Heart left ventricle (tissue), 16 donors: ENCODE measurements around the gene PHC3. TPM values are rescaled to one million over a fixed set of nuclear protein-coding genes. Genes with fewer than 3 reads are reported as not detected.
"Not testable (repeated sequence)": the region's sequence is repeated elsewhere in the genome, so short reads cannot be mapped to it uniquely, and the experiment has no call there.

ENCODE experiments used
- ATAC-seq, 4 donors: fragments of 200-7000 bp; cut with Tn5 transposase; one replicate each; pipeline ENCODE4 v1.9.1; 2020 to 2022; ENCODE audit warnings: moderate library complexity in 4 of 4, mild to moderate bottlenecking in 3 of 4, moderate number of reproducible peaks in 1 of 4
- DNase-seq, 5 donors: peaks; one replicate each; pipeline ENCODE4 v3.0.0-alpha.2; 2020
- H3K27ac ChIP-seq, 12 donors: fragments of 200-600 bp; sonication (generic) in 4 of 12; one replicate each; pipeline versions ENCODE4 v1.5.0 to v1.8.0; 2016 to 2022; ENCODE audit warnings: mild to moderate bottlenecking in 2 of 12
- H3K27me3 ChIP-seq, 9 donors: fragments of 200-600 bp; sonication (generic) in 2 of 9; one replicate each; pipeline versions ENCODE4 v1.5.1 to v1.8.0; 2016 to 2022; ENCODE audit warnings: mild to moderate bottlenecking in 3 of 9
- H3K36me3 ChIP-seq, 9 donors: fragments of 200-600 bp; sonication (generic) in 2 of 9; one replicate each; pipeline versions ENCODE4 v1.5.0 to v1.8.0; 2018 to 2022; ENCODE audit warnings: mild to moderate bottlenecking in 2 of 9
- H3K4me1 ChIP-seq, 12 donors: fragments of 200-600 bp; sonication (generic) in 4 of 12; one replicate each; pipeline versions ENCODE4 v1.5.0 to v1.8.0; 2016 to 2022; ENCODE audit warnings: mild to moderate bottlenecking in 3 of 12
- H3K4me3 ChIP-seq, 12 donors: fragments of 200-600 bp; sonication (generic) in 4 of 12; one replicate each; pipeline versions ENCODE4 v1.5.0 to v1.8.0; 2017 to 2022; ENCODE audit warnings: mild to moderate bottlenecking in 9 of 12, moderate library complexity in 4 of 12
- H3K9me3 ChIP-seq, 12 donors: fragments of 200-600 bp; sonication (generic) in 4 of 12; one replicate each; pipeline versions ENCODE4 v1.5.0 to v1.8.0; 2016 to 2022; ENCODE audit warnings: mild to moderate bottlenecking in 1 of 12
- POLR2A ChIP-seq, 2 donors: fragments of 450-650 bp; IDR thresholded peaks; one replicate each; pipeline ENCODE4 v1.6.1; 2017; ENCODE audit warnings: antibody characterized with exemption in 2 of 2, mild to moderate bottlenecking in 2 of 2, moderate library complexity in 2 of 2
- WGBS, 4 donors: extraction: QIAGEN DNeasy Blood & Tissue Kit in 2 of 4; methylation state at CpG; one replicate each; pipeline versions ENCODE4 v1.1.5 to v1.1.7; 2013 to 2018; 5-methylcytosine and 5-hydroxymethylcytosine counted together
- intact Hi-C, 10 donors: fragments of 100-400 bp; cut with DNase I; formaldehyde crosslinking; loops; one replicate each; pipeline versions ENCODE4 v1.11.1 to v1.14.2; 2022
- polyA plus RNA-seq, 2 donors: library from polyadenylated mRNA; stranded (reverse); fragments of 200-250 nt; gene quantifications; one replicate each; pipeline ENCODE4 v1.2.3, GENCODE V29; 2013
- total RNA-seq, 9 donors: library from RNA; depleted of rRNA in 2 of 9; stranded (reverse); fragments of >200 nt in 2 of 9; fragmentation: NEBNext Ultra II Directional in 3 of 9; extraction: Animal tissue kit (Norgen Biotek cat#: 25700) in 3 of 9; gene quantifications; one replicate each; pipeline versions ENCODE4 v1.1.0 to v1.2.4, GENCODE V29; 2016 to 2023
- TF ChIP-seq, protein P1 (sequence below), 12 donors: fragments of 200-600 bp; sonication (generic) in 4 of 12; IDR thresholded peaks; one replicate each; pipeline versions ENCODE4 v1.5.0 to v1.8.0; 2018 to 2022; ENCODE audit warnings: antibody characterized with exemption in 12 of 12, mild to moderate bottlenecking in 5 of 12
- donor health status: ischemic (EF 13 %, LVEDD 7.1; RV severe dilation, severe dysfunction).
- donor health status: healthy with polysubstance abuse.
- donor health status: DM: no; HTN: yes; CAD: no.
- donor health status: DM: no; HTN: no; CAD: no.
- donor health status: ischemic (EF 25% LVEDD 6.9; RV normal size, moderate dysfunction).
- donor health status: ischemic (EF 25% LVEDD 5.7; RV mildly dilated, moderate dysfunction).
- donor health status: healthy.
- donor health status: DM: yes; HTN: yes; CAD: no.
- donor health status: ischemic (EF 35%, LVEDD 5.7; RV mildly dilated, moderate dysfunction).
- donor health status: nonischemic (EF 11% LVEDD 7.7; RV severe dilation, severe dysfunction).
- donor health status: DM: yes; HTN: yes; CAD: no.
- donor health status: PGD.
- donor health status: ischemic (EF 29% LVEDD 5.4; RV normal size, mild dysfunction).
- donor health status: nonischemic (EF 23%, LVEDD 6.1; RV moderate dilation, normal function).

The PHC3 gene
- total and polyA plus RNA-seq, 11 donors, result 5.7 to 83.8 (median 42.4) TPM

DNA sequence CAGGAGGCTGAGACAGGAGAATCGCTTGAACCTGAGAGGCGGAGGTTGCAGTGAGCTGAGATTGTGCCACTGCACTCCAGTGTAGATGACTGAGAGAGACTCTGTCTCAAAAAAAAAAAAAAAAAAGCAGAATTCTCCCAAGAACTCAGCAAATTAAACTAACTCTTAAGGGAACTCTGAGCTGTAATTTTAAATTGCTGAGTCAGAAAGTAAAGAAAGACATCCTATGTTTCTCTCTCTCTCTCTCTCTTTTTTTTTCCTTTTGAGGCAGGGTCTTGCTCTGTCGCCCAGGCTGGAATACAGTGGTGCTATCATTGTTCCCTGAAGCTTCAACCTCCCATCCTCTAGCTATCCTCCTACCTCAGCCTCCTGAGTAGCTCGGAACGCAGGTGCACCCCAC, 20.0 kb upstream of the PHC3 start:
- no peak for TF ChIP-seq POLR2A (IDR thresholded peaks at IDR 0.05)
- TF ChIP-seq, protein P1, sequence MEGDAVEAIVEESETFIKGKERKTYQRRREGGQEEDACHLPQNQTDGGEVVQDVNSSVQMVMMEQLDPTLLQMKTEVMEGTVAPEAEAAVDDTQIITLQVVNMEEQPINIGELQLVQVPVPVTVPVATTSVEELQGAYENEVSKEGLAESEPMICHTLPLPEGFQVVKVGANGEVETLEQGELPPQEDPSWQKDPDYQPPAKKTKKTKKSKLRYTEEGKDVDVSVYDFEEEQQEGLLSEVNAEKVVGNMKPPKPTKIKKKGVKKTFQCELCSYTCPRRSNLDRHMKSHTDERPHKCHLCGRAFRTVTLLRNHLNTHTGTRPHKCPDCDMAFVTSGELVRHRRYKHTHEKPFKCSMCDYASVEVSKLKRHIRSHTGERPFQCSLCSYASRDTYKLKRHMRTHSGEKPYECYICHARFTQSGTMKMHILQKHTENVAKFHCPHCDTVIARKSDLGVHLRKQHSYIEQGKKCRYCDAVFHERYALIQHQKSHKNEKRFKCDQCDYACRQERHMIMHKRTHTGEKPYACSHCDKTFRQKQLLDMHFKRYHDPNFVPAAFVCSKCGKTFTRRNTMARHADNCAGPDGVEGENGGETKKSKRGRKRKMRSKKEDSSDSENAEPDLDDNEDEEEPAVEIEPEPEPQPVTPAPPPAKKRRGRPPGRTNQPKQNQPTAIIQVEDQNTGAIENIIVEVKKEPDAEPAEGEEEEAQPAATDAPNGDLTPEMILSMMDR (IDR thresholded peaks at IDR 0.05), result no peak
- ATAC-seq, result no peak

DNA sequence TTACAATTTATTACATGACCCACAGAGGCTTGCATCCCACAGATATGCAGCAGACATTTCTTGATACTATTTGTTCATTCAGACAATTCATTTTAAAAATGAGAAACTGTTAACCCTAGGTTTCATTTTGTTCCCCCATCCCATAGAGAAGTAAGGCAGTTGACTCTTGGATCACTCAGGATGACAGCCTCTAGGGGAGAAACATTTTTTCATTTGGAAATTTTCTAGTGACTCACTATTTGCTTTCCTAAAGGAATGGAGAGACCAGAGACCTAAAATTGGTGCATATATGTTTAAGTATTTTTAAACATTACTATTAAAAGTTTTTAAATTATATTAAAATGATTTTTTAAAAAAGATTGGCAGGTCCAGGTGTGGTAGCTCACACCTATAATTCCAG, 19.5 kb upstream of the PHC3 start:
- no peak for ATAC-seq
- no peak overlapping the region for H3K27ac ChIP-seq
- H3K4me1 ChIP-seq, result no peaks in the 10 kb centered on the region
- intact Hi-C loops, result no loop called here
- H3K9me3 ChIP-seq, result no peaks in the 10 kb centered on the region
- DNase-seq, result no peak
- H3K27me3 ChIP-seq, result peaks cover 0 to 12% (median 0%) of the 10 kb centered on the region in 9 donors
- no peak overlapping the region for H3K4me3 ChIP-seq
- TF ChIP-seq POLR2A (IDR thresholded peaks at IDR 0.05), result no peak
- TF ChIP-seq, protein P1 (IDR thresholded peaks at IDR 0.05), result no peak
- no peaks in the 10 kb centered on the region for H3K36me3 ChIP-seq

More for the DNA sequence above, 20.0 kb upstream of the PHC3 start:
- intact Hi-C loops, result no loop called here
- WGBS, 4 donors, result 91 to 92% (median 92%) methylated on average over 5 of the region's 5 CpGs
- no peaks in the 10 kb centered on the region for H3K36me3 ChIP-seq
- no peak overlapping the region for H3K27ac ChIP-seq
- no peaks in the 10 kb centered on the region for H3K9me3 ChIP-seq
- peaks cover 0 to 18% (median 0%) of the 10 kb centered on the region in 9 donors for H3K27me3 ChIP-seq
- no peak overlapping the region for H3K4me3 ChIP-seq
- DNase-seq, result no peak
- H3K4me1 ChIP-seq, result no peaks in the 10 kb centered on the region

DNA sequence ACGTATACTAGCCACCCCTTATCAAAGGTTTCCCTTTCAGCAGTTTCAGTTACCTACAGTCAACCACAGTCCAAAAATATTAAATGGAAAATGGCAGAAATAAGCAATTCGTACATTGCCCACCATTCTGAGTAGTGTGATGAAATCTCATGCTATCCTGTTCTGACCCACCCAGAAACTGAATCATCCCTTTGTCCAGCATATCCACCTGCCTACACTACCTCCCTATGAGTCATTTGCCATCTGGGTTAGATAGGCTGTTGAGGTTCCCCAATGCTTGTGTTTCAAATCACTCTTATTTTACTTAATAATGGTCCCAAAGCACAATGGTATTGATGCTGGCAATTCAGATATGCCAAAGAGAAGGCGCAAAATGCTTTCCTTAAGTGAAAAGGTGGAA, 15.3 kb upstream of the PHC3 start:
- no peak overlapping the region for H3K27ac ChIP-seq
- no peak overlapping the region for H3K4me3 ChIP-seq
- H3K4me1 ChIP-seq, result no peaks in the 10 kb centered on the region
- ATAC-seq (no peak), DNase-seq (no peak)
- TF ChIP-seq, protein P1 (IDR thresholded peaks at IDR 0.05), result no peak
- no peaks in the 10 kb centered on the region for H3K9me3 ChIP-seq
- H3K36me3 ChIP-seq, result no peaks in the 10 kb centered on the region
- WGBS, 4 donors, result 91 to 97% (median 95%) methylated on average over 3 of the region's 3 CpGs
- H3K27me3 ChIP-seq, result peaks cover 0 to 7% (median 0%) of the 10 kb centered on the region in 9 donors
- intact Hi-C loops, result no loop called here

DNA sequence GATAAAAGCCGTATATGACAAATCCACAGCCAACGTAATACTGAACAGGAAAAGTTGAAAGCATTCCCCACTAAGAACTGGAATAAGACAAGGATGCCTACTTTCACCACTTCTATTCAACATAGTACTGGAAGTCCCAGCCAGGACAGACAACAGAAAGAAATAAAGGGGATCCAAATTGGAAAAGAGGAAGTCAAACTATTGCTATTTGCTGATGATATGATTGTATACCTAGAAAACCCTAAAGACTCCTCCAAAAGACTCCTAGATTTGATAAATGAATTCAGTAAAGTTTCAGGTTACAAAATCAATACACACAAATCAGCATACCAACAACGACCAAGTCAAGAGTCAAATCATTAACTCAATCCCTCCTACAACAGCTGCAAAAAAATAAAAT, 14.2 kb upstream of the PHC3 start:
- not testable (repeated sequence) for ATAC-seq
- WGBS, 4 donors, result 84 to 90% (median 85%) methylated on average over 3 of the region's 3 CpGs

More for the DNA sequence above, 14.2 kb upstream of the PHC3 start:
- H3K27ac ChIP-seq, DNase-seq, H3K9me3 ChIP-seq, intact Hi-C loops, H3K4me3 ChIP-seq, H3K4me1 ChIP-seq, H3K27me3 ChIP-seq, H3K36me3 ChIP-seq: not testable (repeated sequence)
